Hematopoietic multipotent progenitor cell treated with erythropoietin and hydrocortisone succinate and interleukin-3 and kit ligand, for 8 days (in vitro differentiated cells): Measurements from ENCODE around the gene SYMPK.
A peak's percentile ranks its signal among the peaks of the same experiment; 100 is the strongest.

Experiments
- DNase-seq: peaks from one replicate; pipeline ENCODE4 v3.0.0-alpha.2; 2015

Gene SYMPK

DNA sequence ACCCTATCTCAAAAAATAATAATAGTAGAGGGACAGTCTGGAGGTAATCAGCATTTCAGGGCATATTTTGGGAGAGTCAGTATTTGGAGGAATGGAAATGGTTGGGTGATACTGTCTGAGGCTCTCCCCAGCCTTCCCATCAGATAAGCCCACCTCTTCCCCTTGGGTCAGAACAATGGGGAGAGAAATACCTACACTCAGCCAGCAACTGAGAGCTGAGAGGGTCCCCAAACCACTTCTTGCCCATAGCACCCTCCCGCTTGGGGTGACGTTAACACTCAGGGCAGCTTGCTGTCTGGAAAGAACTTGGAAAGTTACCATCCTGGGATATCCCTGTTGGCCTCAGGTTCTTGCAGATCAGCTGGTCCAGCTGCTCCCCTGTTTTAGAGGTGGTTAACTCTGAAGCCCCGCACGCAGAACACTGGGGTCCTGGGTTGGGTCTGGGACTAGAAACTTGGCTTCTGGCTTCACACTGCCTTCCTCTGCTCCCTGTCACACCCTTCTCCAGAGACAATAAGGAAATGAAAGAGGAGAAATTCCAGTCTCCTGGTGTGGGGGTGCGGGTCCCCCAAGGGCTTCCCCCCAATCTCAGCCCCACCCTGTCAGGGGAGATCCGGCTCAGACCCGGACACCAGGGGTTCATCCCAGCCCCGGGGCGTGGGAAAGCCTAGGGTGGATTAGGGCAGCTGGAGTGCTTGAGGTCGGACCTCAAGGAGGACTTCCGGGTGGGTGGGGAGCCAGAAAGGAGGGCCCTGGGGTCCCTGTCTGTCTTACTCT, 3.6 kb upstream of the SYMPK start:
- DNase-seq: no peak

DNA sequence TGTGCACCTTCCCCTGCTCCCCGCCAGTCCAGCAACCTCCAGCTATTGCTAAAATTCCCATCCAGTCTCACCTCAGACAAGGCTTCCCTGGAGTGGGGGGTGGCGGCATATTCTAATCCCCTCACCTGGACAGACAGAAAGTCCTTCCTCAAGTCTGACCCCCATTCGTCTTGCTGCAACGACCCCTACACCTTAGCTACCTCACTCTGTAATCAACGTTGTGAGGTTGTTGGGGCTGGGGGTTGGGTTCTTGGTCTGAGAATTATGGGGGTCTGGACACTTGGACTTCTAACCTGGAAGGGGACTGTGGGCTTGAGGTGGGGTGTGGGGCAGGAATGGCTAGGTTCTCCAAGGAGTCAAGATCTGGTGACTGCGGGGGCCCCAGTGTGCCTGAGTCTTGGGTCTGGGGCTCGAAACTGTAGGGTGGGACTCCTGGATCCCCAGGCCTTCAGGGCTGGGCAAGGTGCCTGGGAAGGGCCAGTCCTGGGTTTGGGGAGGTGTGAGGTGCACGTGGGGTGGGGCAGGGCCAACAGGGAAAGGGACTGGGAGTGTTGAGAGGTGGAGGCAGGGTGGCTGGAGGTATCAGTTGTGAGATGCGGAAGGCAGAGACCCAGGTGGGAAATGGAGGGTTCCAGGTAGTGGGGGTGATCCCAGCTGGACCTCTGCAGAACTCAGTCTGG, 2.5 kb upstream of the SYMPK start:
- DNase-seq: no peak

DNA sequence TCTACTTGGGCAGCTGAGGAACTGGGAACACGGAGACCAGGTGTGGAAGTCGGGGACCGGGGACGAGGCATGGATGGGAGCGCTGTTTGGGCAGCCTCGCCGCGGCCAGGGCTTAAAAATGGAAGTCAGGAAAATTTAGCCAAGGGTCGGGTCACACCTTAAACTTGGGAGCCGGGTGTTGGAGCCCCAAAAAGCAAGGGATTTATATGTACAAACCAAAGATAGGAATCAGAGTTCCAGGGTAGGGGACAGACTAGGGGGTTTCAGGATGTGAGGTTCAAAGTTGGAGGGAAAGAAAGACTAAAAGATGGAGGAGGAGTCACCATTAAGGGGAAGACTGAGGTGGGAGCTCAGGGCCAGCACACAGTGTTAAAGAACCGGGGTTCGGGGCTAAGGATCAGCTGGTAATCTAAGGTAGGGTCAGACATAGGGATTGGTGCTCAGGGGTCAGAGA, 1.7 kb upstream of the SYMPK start:
- DNase-seq: no peak

DNA sequence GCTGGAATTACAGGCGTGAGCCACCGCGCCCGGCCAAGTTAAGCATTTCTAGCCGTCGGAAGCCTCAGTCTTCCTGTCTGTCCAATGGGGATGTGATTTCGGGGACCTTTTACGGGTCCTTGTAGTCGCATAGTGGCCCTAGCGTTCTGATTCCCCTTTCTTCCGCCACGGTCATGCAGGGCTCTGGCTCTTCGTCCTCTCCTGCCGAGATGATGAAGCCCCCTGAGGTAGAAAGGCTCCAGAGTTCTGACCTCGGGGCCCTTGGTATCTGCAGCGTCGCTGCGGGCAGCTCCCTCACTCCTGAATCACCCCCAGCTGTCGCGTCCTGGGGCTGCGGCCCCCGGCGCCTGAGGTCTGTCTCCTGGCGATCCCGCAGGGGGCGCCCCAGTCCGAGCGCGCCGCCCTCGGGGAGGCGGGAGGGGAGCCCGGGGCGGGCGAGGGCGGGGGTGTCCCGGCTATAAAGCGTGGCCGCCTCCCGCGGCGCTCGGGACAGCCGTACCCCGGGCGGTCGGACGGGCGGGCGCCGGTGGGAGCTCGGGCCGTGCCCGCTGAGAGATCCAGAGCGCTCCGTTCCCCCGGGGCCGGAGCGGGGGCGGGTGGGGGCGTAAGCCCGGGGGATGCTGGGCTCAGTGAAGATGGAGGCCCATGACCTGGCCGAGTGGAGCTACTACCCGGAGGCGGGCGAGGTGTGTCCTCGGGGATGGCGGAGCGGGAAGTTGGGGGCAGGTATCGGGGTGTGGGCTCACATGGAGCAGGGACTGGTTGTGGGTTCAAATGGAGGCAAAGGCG, 1.1 kb upstream of the SYMPK start, which contains the start of gene FOXA3:
Gene FOXA3, plus strand, starts transcription at position 487 of the 789 bp plus-strand sequence. Its CDS starts 131 bp downstream, at position 618.
- DNase-seq: peak; percentile 64

DNA sequence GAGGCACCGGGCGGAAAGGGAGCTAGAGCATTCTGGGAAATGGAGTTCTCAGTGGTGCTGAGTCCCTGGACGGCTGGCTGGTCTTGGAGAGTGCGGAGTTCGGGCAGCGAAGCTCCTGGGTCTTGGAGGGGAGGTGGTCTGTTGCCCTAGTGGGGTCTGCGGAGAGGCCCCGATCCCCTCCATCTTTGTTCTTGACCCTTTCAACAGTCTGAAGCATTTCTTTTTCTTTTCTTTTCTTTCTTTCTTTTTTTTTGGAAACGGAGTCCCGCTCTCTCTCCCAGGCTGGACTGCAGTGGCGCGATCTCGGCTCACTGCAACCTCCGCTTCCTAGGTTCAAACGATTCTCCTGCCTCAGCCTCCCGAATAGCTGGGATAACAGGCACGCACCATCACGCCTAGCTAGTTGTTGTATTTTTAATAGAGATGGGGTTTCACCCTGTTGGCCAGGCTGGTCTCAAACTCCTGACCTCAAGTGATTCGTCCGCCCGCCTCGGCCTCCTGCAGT, 440 bp upstream of the SYMPK start:
- no peak for DNase-seq

DNA sequence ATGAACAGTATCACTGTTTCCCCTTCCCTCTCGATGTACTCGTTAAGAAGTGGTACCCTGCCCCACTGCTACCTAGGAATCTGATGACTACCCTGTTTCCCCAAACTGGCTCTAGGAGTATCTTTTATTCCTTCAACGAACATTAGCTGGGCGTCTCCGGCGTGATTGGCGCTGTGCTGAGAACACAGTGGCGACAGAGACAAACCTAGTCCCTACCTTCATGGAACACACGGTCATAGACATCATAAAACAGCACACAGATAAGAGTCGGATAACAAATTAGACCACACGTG, 730 bp downstream of the SYMPK start:
- DNase-seq: no peak

DNA sequence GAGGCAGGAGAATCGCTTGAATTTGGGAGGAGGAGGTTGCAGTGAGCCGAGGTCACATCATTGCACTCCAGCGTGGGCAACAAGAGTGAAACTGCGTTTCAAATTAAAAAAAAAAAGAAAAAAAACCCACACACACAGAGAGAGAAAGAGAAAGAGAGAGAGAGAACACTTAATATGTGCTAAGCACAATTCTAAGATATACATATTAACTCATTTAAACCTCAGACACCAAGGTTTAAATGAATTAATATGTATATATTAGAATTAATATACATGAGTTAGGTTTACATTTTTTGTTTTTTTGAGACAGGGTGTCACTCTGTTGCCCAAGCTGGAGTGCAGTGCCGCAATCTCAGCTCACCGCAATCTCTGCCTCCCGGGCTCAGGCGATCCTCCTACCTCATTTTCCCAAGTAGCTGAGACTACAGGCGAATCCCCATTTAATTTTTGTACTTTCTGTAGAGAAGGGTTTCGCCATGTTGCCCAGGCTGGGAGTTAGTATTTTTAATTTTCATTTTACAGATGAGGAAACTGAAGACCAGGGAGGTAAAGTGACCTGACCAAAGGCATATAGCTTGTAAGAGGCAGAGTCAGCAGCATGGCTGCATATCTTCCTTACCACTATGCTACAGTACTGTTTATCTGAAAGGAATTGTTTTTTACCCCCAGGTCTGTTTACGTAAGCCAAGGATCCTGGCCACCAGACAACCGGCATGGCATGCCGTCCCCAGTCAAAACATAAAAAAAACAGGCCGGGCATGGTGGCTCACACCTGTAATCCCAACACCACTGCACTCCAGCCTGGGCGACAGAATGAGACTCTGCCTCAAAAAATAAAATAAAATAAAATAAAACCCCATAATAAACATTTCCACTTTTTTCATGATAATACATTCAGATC, 2.3 kb downstream of the SYMPK start:
- no peak for DNase-seq

DNA sequence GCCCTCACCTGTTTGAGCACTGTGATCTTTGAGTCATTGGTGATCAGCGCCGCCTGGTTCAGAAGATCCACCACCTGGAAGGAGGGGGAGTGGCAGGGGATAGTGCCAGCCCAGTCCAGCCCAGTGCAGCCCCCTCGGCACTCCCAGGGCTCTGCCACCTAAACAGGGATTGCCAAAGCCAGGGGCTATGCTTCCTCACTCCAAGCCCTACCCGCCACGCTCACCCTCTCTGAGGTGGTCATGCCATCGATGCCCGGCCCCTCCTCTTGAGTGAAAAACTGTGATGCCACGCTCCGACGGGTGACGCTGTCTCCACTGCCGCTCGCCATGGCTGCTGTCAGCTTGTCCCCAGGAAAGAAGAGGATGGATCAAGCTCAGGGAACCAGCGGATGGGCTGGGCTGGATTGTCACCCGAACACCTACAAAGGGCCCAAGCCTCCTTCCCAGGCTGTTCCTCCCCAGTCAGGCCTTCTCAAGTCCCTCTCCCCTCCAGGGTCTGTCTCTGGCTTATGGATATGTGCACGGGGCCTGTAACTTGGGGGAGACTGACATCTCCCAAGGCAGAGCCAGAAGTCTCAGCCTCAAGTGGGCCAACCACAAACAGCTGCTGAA, 8.7 kb downstream of the SYMPK start:
- DNase-seq: no peak

DNA sequence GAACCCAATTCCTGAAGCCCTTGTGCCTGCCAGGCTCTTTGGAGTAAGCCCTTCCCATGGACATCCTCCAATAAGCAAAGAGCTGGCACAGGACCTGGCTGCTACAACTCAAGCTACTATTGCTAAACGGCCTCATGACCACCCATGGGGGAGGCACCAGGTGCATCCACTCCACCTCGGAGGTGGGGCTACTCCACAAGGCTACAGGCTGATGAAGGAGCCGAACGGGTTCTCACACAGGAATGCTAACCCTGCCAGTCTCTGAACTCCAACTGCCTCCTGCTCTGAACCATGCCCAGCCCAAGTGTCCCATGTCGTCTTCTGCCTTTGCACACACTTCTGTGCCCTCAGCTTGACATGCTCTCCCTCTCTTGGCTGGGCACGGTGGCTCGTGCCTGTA, 10.0 kb downstream of the SYMPK start:
- no peak for DNase-seq

DNA sequence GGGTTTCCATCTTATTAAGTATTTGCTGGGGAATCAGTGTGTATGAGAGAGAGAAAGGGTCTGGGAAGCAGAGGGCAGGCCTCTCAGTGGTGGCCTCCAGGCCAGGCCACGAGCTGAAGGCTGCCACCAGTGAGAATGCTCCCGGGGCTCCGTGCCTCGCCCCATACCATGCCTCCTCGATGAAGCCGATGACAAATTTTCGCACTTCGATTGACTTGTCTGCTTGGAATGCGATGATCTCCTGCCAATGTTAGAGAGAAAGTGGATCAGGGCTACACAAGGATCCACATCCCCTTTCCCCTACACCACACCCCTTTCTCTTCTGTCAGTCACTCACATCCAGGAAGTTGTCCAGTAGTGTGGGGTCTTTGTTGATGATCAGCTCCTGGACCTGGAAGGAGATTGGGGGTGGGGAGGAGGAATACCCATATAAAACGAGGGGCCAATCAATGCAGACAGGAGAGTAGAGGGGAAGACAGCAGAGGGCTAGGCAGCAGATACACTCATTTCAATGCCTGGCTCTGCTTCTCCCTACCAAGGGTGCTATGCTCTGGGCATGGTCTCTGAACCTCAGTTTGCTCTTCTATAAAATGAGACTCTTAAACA, 10.7 kb downstream of the SYMPK start:
- DNase-seq: no peak

DNA sequence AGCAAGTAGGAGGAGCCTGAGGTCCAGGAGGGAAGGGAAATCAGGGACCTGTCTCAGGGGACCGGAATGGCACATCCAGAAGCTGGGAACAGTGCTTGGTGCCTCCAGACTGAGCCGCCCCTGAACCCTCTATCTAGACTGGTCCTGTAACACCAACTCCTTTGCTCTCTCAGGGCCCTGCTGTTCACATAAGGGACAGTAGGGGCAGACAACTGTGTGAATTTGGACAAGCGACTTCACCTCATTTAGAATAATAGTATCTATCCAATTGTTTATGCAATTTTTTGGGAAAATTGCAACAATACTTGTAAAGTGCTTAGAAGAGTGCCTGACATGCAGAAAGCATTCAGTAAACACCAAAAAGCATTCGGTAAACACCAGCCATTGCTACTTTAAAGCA, 14.0 kb downstream of the SYMPK start:
- peak; percentile 20 for DNase-seq

DNA sequence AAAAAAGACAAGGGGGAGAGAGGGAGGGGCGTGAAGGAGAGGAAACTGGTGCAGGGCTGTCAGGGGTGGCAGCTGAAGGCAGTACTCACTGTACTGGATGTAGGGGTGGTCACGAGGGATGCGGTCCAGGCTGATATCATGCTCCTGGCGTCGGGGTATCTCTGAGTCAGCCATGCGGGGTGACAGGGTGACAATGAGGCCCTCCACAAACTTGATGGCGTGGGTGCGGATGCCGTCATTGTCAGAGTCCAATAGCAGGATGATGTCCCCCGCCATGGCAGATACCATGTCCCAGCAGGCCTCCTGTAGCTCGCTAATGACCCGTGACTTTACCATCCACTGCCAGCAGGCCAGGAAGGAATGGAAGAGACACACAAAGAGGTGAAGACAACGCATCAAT, 15.3 kb downstream of the SYMPK start:
- no peak for DNase-seq

DNA sequence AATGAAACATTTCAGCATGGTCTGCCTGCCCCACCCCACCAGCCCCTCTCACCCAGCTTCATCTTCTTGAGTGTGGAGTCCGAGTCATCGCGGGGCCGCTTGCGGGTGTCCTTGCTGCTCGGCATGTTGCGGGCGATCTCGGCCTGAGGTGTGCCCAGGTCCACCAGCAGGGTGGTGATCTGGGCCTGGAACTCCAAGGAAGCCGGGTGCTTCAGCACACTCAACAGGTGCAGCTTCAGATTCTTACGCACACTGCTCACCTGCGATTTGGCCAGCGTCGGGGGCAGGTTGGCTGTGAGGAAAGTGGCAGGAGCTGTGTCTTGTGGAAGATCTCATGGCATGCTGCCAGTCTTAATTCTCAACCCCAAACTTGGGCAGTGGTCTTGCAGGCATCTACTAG, 20.7 kb downstream of the SYMPK start:
- DNase-seq: no peak

DNA sequence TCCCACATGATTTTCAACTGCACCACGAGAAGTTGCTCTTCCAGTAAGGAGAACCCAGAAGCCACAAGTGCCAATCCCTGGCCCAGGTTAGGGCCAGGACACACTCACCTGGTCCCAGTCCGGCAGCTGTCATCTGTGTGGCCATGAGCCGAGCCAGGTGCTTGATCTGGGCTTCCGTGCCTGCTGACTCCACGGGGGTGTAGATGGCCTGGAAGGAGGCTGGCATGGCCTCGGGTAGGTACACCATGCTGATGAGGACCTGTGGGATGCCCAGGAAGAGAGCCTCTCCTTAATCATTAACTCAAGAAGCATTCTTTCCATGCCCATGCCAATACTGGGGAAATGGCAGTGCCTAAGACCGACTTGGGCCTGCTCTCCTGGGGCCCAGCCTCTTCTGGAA, 28.0 kb downstream of the SYMPK start:
- DNase-seq: no peak

DNA sequence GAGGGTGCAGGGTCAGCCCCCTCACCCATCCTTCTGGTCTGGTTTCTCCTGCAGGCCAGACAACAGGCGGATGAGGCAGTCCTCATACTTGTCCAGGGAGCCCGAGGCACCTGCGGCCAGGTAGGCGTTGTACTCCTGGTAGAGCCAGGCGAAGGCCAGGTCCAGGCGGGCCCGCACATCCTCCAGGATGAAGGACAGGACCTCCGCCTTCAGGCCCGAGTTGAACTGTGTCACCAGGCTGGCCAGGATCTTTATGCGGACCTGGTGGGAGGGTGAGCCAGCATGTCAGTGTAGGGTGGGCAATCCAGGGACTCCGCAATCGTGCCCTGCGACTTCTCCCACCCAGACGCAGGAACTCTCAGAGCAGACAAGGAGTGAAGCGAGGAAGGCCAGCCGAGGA, 34.0 kb downstream of the SYMPK start:
- no peak for DNase-seq

DNA sequence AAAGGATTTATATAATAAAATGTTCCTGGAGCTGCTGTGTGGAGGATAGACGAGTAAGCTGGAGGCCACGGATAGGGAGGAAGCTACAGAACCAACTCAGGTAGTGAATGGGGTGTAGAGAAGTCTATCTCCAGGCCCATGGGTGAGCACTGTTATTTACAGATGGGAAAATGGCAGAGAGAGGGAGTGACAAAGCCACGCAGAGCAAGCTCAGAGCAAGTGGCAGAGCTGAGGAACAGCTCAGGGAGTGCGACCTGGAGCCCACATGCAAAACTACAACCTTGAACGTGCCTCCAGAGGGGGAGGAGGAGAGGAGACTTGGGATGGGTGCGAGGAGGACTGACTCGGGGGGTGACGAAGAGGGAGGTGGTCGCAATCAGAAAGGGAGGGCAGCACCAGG, 34.4 kb downstream of the SYMPK start:
- no peak for DNase-seq

DNA sequence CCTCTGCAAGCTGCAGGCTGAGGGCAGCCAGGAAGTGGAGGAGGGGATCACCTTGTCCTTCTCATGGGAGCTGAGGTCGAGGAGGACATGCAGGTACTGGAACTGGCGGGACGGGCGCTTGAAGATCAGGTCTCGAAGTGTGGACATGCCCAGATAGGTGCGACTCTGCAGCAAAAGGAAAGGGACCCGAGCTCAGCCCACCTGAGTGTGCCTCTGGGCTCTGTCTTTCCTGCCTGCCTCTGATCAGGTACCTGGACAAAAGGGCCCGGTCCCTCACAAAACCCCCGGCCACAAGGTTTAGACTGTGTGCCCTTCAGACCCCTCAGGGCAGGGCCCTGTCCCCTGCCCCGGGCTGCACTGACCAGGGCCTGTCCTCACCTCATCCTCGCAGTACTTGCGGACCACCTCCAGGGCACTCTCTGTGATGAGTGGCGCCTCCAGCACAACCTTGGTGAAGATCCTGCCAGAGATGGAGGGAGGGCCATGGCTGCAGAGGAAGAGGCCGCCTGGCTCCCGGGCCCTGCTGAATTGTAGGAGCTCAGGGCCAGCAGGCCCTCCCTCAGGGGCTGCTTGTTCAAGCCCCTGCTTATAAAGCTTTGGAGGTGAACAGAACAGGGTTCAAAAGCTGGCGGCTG, 35.4 kb downstream of the SYMPK start:
- no peak for DNase-seq

DNA sequence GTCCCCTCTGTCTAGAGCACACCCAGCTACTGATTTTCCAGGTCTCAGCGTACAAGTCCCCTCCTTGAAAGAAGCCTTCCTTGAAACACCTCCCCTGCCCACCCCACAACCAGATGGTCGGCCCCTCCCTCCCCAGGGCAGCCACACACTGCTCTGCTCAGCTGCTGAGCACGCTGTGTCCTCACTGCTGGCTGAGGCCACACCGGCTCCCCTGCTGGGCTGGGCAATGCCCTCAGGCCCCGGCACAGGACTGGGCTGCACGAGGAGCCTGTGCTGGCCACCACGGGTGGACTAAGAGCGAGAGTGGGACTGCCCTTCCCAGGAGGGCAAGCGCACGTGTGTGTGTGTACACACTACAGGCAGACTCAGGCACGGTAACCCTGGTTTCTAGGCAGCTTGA, 36.0 kb downstream of the SYMPK start:
- DNase-seq: no peak

DNA sequence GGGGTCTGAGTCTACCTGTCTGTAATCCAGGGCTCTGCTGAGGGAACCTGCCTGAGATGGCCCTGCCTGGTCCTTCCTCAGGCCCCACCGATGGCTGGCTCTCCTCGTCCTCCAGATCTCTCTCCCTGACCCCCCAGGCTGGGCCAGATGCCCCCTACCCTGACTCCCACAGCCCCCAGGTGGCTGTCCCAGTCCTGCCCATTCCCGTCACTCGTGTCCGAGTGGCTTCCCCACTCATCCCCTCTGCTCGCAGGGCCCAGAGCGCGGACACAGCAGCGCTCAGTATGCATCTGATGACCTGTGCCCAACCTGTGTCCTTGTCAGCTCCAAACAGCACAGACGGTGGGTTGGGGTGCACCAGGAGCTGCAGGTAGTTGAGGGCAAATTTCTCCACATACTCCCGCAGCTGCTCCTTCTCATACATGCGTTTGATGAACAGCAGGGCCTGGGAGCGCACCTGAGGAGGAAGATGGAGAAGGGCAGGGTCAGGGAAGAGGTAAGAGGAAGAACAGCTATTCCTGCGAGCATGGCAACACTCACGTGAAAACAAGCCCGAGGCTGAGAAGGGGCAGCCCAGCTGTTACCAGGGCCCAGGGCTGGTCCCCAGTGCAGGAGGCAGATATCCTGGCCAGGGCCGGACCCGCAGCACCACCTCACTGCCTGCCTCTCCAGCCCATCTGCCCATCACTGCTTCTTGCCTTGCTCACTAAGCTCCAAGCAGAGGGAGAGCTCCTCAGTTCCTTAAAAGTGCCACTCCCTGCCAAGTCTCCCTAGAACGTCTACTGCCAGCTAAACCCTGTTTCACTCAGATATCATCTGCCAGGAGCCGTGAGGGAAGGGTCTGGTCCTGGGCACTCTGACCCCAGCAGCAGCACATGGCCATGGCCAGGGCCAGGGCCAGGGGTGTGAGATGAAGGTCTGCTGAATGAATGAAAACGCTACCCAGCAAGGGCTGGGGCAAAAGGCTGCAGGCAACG, 36.7 kb downstream of the SYMPK start:
- DNase-seq: no peak

DNA sequence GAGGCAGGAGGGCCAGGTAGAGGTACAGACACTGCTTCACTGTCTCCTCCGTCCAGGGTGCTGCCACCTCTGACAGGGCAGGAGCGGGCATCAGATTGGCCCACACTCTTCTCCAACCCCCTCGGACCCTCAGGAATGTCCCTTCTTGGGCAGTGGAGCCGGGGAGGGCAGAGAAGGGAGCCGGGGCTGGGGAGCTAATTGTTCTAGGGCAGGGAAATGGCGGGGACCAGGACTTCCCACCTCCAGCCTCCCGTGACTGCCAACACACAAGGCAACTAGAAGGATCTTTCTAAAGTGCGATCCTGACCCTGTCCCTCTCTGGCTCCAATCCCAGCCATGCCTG, 37.7 kb downstream of the SYMPK start:
- DNase-seq: no peak
